Urothelium cell line (cell line): ENCODE results near the gene LUZP1.
A peak's percentile ranks its signal among the peaks of the same experiment; 100 is the strongest.
"Not testable (repeated sequence)": the region's sequence is repeated elsewhere in the genome, so short reads cannot be mapped to it uniquely, and the experiment has no call there.

Experiments
- DNase-seq: peaks from one replicate; pipeline ENCODE4 v3.0.0; 2011; ENCODE audit warnings: low spot score, mixed read lengths
- FAIRE-seq: peaks from 2 replicates; lab custom pipeline; 2011; peaks lifted over from hg19 to GRCh38; lab: Jason Lieb, UNC

Gene LUZP1

GRCh38 chr1:23168445-23169194 is at the start of gene LUZP1:
LUZP1 (minus strand) TSS chr1:23168856.
- DNase-seq (peak; percentile 88), FAIRE-seq (no peak)

- FAIRE-seq: no peak
- DNase-seq: peak; percentile 62
These were observed 48.9 kb upstream of the LUZP1 start, which contains the start of gene HTR1D for GRCh38 chr1:23217421-23218115. HTR1D (minus strand) TSS chr1:23217502; CDS start chr1:23194219, 23,283 bp downstream.

- FAIRE-seq (no peak), DNase-seq (peak; percentile 70)
These were observed 48.2 kb upstream of the LUZP1 start for GRCh38 chr1:23216771-23217420.

GRCh38 chr1:23215751-23216449 is 47.2 kb upstream of the LUZP1 start:
- DNase-seq (no peak), FAIRE-seq (no peak)

- no peak for FAIRE-seq
- DNase-seq: no peak
These were observed 46.6 kb upstream of the LUZP1 start for GRCh38 chr1:23215291-23215690.

- peak; percentile 32 for FAIRE-seq
These were observed 46.0 kb upstream of the LUZP1 start for GRCh38 chr1:23214640-23215039.

GRCh38 chr1:23211955-23212354 is 43.3 kb upstream of the LUZP1 start:
- no peak for FAIRE-seq
- DNase-seq: no peak

More at GRCh38 chr1:23214640-23215039, 46.0 kb upstream of the LUZP1 start:
- DNase-seq: no peak

GRCh38 chr1:23210963-23211362 is 42.3 kb upstream of the LUZP1 start:
- DNase-seq: no peak
- FAIRE-seq: no peak

GRCh38 chr1:23210351-23210785 is 41.7 kb upstream of the LUZP1 start:
- FAIRE-seq (no peak), DNase-seq (no peak)

- FAIRE-seq: no peak
- DNase-seq: no peak
These were observed 41.1 kb upstream of the LUZP1 start for GRCh38 chr1:23209770-23210169.

- FAIRE-seq (no peak), DNase-seq (no peak)
These were observed 39.9 kb upstream of the LUZP1 start for GRCh38 chr1:23208527-23208926.

- not testable (repeated sequence) for DNase-seq, FAIRE-seq
These were observed 39.1 kb upstream of the LUZP1 start for GRCh38 chr1:23207733-23208132.

- peak; percentile 51 for DNase-seq
These were observed 33.6 kb upstream of the LUZP1 start for GRCh38 chr1:23202263-23202749.

GRCh38 chr1:23200883-23201282 is 32.2 kb upstream of the LUZP1 start:
- FAIRE-seq: no peak

More at GRCh38 chr1:23202263-23202749, 33.6 kb upstream of the LUZP1 start:
- no peak for FAIRE-seq

GRCh38 chr1:23198373-23198772 is 29.7 kb upstream of the LUZP1 start:
- DNase-seq: peak; percentile 47
- FAIRE-seq: peak; percentile 30

More at GRCh38 chr1:23200883-23201282, 32.2 kb upstream of the LUZP1 start:
- DNase-seq: no peak

- DNase-seq: peak; percentile 85
- FAIRE-seq: peak; percentile 91
These were observed 28.1 kb upstream of the LUZP1 start for GRCh38 chr1:23196627-23197328.

GRCh38 chr1:23194119-23194984 is 25.7 kb upstream of the LUZP1 start:
- DNase-seq (peak; percentile 69), FAIRE-seq (no peak)

GRCh38 chr1:23193391-23194118 is 24.9 kb upstream of the LUZP1 start:
- peak; percentile 55 for FAIRE-seq
- DNase-seq: peak; percentile 68
